ENCODE measurements around the gene SYCP1.
"Not testable (repeated sequence)": the region's sequence is repeated elsewhere in the genome, so short reads cannot be mapped to it uniquely, and the experiment has no call there.

Gene SYCP1

GRCh38 chr1:114854693-114855320 lies at the start of gene SYCP1:
Gene SYCP1 (plus strand): TSS chr1:114854863. CDS start chr1:114855465, 602 bp downstream.
- no peak for DNase-seq (ENCODE audit: low read depth)

- DNase-seq (ENCODE audit: low read depth) = no peak
Measured at GRCh38 chr1:114819869-114820268, 34.8 kb upstream of the SYCP1 start.

- DNase-seq (ENCODE audit: low read depth) = no peak
Measured at GRCh38 chr1:114820392-114820791, 34.3 kb upstream of the SYCP1 start.

GRCh38 chr1:114821978-114822377 lies 32.7 kb upstream of the SYCP1 start:
- no peak for DNase-seq (ENCODE audit: low read depth)

- DNase-seq (ENCODE audit: low read depth) = no peak
Measured at GRCh38 chr1:114828251-114828650, 26.4 kb upstream of the SYCP1 start.

- not testable (repeated sequence) for DNase-seq (ENCODE audit: low read depth)
Measured at GRCh38 chr1:114830075-114830474, 24.6 kb upstream of the SYCP1 start.

- no peak for DNase-seq (ENCODE audit: low read depth)
Measured at GRCh38 chr1:114831276-114831994, 23.2 kb upstream of the SYCP1 start.

GRCh38 chr1:114832057-114832456 lies 22.6 kb upstream of the SYCP1 start:
- no peak for DNase-seq (ENCODE audit: low read depth)

- no peak for DNase-seq (ENCODE audit: low read depth)
Measured at GRCh38 chr1:114833421-114833820, 21.2 kb upstream of the SYCP1 start.

GRCh38 chr1:114844270-114844669 lies 10.4 kb upstream of the SYCP1 start:
- DNase-seq (ENCODE audit: low read depth) = no peak

GRCh38 chr1:114853584-114853983 lies 1.1 kb upstream of the SYCP1 start:
- no peak for DNase-seq (ENCODE audit: low read depth)

GRCh38 chr1:114861384-114861783 lies 6.7 kb downstream of the SYCP1 start:
- DNase-seq (ENCODE audit: low read depth) = no peak

- DNase-seq (ENCODE audit: low read depth) = no peak
Measured at GRCh38 chr1:114892194-114892918, 37.7 kb downstream of the SYCP1 start.

- no peak for DNase-seq (ENCODE audit: low read depth)
Measured at GRCh38 chr1:114896795-114897194, 42.1 kb downstream of the SYCP1 start.

GRCh38 chr1:114901814-114902213 lies 47.2 kb downstream of the SYCP1 start:
- DNase-seq (ENCODE audit: low read depth) = no peak

- DNase-seq (ENCODE audit: low read depth) = no peak
Measured at GRCh38 chr1:114902343-114902742, 47.7 kb downstream of the SYCP1 start.

GRCh38 chr1:114903480-114903879 lies 48.8 kb downstream of the SYCP1 start:
- no peak for DNase-seq (ENCODE audit: low read depth)

GRCh38 chr1:114915720-114916119 lies 61.1 kb downstream of the SYCP1 start:
- not testable (repeated sequence) for DNase-seq (ENCODE audit: low read depth)

- DNase-seq (ENCODE audit: low read depth) = no peak
Measured at GRCh38 chr1:114926607-114927006, 71.9 kb downstream of the SYCP1 start.

GRCh38 chr1:114927401-114927800 lies 72.7 kb downstream of the SYCP1 start:
- DNase-seq (ENCODE audit: low read depth) = no peak

GRCh38 chr1:114956570-114956969 lies 101.9 kb downstream of the SYCP1 start:
- DNase-seq (ENCODE audit: low read depth) = no peak

- no peak for DNase-seq (ENCODE audit: low read depth)
Measured at GRCh38 chr1:114959423-114959822, 104.8 kb downstream of the SYCP1 start.

GRCh38 chr1:114976891-114977290 lies 122.2 kb downstream of the SYCP1 start:
- no peak for DNase-seq (ENCODE audit: low read depth)

Measured in stimulated activated CD8-positive, alpha-beta memory T cell treated with anti-CD3 and anti-CD28 coated beads, Interleukin-4, amount 100 ng/mL, for 24 hours (primary cell).